ENCODE measurements around the gene CCT6B.

DNA sequence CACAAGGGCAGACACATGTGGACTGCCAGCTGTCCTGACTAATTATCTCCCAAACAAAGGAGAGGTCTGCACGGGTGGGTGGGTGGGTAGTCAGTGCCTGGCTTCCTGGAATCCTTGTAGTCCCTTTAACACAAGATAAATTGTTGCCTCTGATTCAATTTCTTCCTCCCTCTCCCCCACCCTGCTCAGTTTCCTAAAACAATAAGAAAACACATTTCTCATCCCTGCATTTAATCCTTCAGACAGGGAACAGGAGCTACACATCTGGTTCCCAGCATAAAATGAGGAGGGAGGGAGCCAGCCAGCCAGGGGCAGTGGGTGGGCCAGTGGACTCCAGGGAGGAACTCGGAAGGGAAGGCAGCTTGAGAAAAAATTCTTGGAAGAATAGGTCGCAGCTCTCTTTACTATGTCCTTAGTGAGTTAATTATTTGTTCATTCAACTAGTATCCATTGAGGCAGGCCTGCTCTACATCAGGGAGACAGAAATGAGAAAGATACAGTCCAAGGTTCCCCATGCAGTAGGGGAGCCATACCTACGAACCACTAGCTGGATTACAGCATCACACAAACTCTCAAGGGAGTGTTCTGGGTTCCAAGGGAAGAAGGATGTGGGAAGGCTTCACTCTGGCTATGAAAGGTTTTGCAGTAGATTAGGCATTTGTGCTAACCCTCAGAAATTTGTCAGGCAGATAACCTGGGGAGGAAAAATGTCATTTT lies 58.3 kb downstream of the CCT6B start:
- TF ChIP-seq POLR2A (IDR thresholded peaks at IDR 0.05) = no peak
- TF ChIP-seq, protein P1, sequence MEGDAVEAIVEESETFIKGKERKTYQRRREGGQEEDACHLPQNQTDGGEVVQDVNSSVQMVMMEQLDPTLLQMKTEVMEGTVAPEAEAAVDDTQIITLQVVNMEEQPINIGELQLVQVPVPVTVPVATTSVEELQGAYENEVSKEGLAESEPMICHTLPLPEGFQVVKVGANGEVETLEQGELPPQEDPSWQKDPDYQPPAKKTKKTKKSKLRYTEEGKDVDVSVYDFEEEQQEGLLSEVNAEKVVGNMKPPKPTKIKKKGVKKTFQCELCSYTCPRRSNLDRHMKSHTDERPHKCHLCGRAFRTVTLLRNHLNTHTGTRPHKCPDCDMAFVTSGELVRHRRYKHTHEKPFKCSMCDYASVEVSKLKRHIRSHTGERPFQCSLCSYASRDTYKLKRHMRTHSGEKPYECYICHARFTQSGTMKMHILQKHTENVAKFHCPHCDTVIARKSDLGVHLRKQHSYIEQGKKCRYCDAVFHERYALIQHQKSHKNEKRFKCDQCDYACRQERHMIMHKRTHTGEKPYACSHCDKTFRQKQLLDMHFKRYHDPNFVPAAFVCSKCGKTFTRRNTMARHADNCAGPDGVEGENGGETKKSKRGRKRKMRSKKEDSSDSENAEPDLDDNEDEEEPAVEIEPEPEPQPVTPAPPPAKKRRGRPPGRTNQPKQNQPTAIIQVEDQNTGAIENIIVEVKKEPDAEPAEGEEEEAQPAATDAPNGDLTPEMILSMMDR (IDR thresholded peaks at IDR 0.05) = no peak
